ENCODE measurements around the gene ERAS.

GRCh38 chrX:48776818-48777439 lies 49.4 kb upstream of the ERAS start:
- TF ChIP-seq ZC3H11A (IDR thresholded peaks at IDR 0.05): no peak
- TF ChIP-seq BCL3 (IDR thresholded peaks at IDR 0.05): no peak
- TF ChIP-seq ESRRA (IDR thresholded peaks at IDR 0.05; ENCODE audit: borderline replicate concordance, low read length): no peak
- TF ChIP-seq CTCF (IDR thresholded peaks at IDR 0.05): no peak
- TF ChIP-seq TP53 (CRISPR knock-in tag; IDR thresholded peaks at IDR 0.05): no peak
- TF ChIP-seq HEYL (CRISPR knock-in tag; IDR thresholded peaks at IDR 0.05): no peak
- TF ChIP-seq POLR2A (IDR thresholded peaks at IDR 0.05; ENCODE audit: low read length): no peak
- no peak for TF ChIP-seq RCOR1 (IDR thresholded peaks at IDR 0.05; ENCODE audit: low read depth, low read length)
- no peak for TF ChIP-seq CHD2 (IDR thresholded peaks at IDR 0.05; ENCODE audit: low read length, partially characterized antibody)
- no peak for TF ChIP-seq ZFP36 (IDR thresholded peaks at IDR 0.05; ENCODE audit: borderline replicate concordance, partially characterized antibody)
- TF ChIP-seq HOXB13 (CRISPR knock-in tag; IDR thresholded peaks at IDR 0.05; ENCODE audit: low read depth): no peak
- no peak for TF ChIP-seq CEBPB (IDR thresholded peaks at IDR 0.05)
